T follicular helper cell (primary cell): ENCODE measurements around the gene C17orf50.

Experiments used
- DNase-seq: peaks from one replicate; pipeline ENCODE4 v3.0.0-alpha.2; 2020; ENCODE audit warnings: low read depth

C17orf50 gene

GRCh38 chr17:35788477-35789368 is 28.0 kb downstream of the C17orf50 start:
- no peak for DNase-seq

DNA sequence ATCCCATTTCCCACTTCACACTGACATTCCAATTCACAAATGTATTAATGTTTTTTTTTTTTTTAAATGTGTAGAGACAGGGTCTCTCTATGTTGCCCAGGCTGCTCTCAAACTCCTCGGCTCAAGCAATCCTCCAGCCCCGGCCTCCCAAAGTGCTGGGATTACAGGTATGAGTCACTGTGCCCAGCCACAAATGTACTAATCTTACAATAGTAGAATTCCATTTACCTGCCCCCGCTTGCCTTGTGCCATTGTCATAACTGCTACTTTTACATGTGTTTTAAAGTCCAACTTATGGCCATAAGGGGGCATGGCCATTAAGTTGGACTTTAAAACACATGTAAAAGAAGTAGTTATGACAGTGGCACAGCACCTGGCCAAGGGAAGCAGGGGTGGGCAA is 30.2 kb downstream of the C17orf50 start:
- no peak for DNase-seq

DNA sequence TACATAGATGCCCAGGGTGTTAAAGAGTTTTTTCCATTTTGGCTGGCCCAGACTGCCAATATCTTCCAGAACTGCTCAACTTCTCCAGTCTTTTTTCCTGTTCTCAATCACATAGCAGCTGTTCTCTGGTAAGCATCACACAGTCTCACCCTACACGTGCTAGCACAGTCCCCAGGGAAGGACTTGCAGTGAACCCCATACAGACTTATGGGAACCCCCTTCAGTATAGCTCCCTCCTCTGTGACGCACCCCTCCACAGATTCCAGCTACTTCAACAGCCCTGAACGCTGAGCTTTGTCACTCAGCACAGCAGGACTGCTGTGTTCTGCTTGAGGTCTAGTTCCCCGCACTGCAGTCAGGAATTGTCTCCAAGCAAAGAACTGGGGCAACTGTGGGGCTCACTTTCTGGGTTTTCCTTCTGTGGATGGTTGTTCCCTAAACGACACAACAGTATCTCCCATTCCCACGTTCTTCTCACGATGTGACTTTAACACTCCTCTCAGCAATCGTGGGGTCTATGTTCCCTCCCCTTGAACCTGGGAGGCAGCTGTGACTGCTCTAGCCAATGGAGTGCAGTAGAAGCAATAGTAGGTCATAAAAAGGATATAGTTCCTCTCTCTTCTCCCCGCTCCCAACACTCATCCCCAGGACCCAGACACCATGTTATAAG is 31.1 kb downstream of the C17orf50 start:
- no peak for DNase-seq

DNA sequence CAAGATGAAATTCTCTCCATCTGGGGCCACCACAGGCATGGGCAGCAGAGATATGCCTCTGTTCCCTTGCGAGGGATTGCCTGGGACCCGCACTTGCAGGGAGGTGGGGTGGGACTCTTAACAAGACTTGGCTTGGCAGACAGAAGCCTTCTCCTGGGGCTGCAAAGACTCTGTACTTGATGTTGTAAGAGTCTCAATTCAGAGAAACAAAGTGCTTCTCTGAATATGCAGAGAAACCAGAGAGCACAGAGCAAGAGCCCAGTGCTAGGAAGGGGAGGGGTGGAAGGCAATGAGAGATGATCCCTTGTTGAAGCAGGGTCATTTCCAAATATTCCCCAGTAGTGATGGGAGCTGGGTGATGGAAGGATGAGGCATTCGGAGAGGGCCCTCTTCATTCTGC is 32.6 kb downstream of the C17orf50 start:
- DNase-seq, result no peak

DNA sequence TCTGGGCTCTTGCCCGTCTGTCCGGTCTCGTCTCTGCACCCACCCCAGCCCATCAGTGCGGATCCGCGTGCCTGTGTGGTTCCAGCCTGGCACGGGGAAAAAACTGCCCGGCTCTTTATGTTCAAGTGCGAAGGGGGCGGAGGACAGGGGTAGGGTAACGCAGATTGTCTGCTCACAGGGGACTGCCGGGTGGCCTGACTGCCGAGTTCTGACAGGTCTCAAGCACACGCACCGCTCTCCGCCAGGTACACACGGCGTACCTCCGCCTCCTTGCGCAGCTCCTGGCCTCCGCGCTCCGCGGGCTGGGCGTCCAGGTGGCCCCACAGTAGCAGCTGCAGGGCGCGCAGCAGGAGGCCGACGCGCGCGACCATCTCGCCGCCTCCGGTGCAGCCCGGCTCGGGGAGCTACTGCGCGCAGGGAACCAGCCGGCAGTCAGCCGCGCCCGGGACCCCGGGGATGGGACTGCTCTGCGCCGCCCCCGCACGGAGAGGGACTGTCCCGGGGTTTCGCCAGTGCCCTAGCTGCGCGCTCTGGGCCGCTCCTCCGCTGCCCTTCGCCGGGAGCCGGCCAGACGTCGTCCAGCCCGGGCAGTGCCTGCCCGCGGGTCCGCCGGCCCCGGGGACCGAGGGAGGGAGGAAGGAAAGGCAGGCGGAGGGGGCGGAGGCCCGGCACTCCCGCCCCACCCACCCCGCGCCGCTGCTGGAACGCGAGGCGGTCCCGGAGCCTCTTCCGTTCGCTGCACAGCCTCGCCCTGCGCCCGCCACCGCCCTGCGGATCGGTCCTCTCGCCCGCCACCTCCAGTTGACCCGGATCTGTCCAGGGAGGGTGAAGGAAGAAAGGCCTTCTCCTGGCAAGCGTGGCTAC is 34.6 kb downstream of the C17orf50 start, which contains the start of gene MMP28:
Gene MMP28, minus strand, starts transcription at position 635 of the 864 bp plus-strand sequence. Its CDS starts 264 bp downstream, at position 371.
- peak; percentile 5 for DNase-seq

DNA sequence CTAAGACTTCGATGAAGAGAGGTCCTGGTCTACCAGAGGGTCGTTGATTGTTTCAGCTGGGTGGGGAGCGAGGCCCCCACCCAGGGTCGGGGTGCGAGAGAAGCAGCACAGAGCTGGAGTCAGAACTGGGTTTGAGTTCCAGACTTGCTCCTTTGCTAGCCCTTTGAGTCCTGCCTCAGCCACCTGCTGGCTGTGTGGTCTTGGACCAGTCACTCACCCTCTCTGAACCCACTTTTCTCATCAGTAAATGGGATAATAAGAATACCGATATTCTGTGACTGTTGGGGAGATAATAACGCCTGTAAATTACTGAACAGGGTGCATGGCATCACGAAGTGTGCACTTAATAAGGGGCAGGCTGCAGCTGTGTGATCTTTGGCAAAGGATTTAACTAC is 35.2 kb downstream of the C17orf50 start:
- no peak for DNase-seq

DNA sequence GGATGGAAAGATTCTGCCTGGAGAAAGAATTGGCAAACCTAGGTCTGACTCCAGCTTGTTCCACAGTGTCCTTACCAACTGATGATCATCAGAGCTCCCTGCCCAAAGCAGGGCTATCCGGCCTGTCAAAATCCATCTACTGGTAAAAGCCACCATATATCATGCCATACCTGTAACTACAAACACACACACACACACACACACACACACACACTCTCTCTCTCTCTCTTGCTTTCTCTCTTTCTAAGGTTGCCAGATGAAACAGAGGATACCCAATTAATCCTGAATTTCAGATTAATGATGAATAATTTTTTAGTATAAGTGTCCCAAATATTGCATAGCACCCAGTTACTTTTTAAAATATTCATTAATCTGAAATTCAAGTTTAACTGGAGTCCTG is 36.3 kb downstream of the C17orf50 start:
- DNase-seq, result no peak

DNA sequence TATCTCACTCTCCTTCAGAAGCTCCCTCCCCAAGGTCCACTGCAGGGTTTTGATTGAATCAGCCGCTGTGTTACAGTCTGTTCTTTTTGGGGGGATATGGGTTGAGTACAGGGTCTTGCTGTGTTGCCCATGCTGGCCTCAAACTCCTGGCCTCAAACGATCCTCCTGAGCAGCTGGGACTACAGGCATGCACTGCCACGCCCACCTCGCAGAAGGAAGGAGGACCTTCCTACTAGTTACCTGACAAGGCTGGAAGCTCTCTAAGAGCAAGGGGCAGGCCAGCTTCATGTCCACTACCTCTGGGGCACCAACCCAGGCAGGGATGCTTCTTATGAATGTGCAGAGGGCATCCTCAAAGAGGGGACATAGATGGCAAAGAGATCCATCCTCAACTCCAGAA is 36.7 kb downstream of the C17orf50 start:
- no peak for DNase-seq

DNA sequence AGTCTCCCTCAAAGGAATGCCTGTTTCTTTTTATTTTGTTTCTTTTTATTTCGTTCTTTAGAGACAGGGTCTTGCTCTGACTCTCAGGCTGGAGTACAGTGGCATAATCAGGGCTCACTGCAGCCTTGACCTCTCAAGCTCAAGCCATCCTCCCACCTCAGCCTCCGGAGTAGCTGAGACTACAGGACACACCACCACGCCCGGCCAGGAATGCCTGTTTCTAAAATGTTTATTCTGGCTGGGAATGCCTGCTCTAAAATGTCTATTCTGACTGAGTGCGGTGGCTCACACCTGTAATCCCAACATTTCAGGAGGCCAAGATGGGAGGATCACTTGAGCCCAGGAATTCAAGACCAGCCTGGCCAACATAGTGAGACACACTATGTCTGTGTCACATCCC is 37.2 kb downstream of the C17orf50 start:
- DNase-seq, result no peak

- DNase-seq, result no peak
Observed at GRCh38 chr17:35799942-35800341, 39.3 kb downstream of the C17orf50 start.

DNA sequence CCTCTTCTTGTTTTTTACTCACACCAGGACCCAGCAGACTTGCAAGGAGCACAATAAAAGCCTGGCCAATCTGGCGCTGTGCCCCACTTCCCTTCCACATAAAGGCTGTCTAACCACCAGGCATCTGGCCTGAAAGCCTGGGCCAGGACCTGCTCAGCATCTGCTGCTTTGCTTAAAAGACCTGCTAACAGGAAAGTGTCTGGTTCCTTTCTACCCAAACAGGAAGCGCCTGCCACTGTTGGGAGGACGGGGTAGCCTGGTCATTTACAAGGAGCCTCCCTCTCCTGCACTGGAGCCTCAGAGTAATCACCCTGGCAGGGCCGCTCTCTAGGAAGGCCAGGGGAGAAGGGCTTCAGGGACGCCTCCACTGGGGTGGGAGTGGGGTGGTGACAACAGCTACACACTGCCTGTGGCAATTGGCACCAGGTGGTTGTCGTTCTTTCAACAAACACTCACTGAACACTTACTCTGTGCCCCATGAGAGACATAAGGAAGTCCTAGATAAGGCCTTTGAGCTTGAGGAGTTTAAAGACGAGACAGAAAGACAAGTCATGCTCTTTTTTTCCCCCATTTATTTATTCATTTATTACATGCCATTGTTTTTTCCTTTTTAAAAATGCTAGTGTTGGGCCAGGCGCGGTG is 41.0 kb downstream of the C17orf50 start:
- DNase-seq, result no peak

GRCh38 chr17:35804658-35805192 is 44.0 kb downstream of the C17orf50 start:
- peak; percentile 18 for DNase-seq

- DNase-seq, result no peak
Observed at GRCh38 chr17:35807371-35808144, 46.9 kb downstream of the C17orf50 start.

- no peak for DNase-seq
Observed at GRCh38 chr17:35808240-35808961, 47.7 kb downstream of the C17orf50 start.

GRCh38 chr17:35808962-35809854 is 48.5 kb downstream of the C17orf50 start, which contains the start of gene TAF15:
TAF15 (plus strand) TSS chr17:35809484; CDS start chr17:35809570, 86 bp downstream.
- peak; percentile 94 for DNase-seq

- DNase-seq, result no peak
Observed at GRCh38 chr17:35809855-35810461, 49.3 kb downstream of the C17orf50 start.

DNA sequence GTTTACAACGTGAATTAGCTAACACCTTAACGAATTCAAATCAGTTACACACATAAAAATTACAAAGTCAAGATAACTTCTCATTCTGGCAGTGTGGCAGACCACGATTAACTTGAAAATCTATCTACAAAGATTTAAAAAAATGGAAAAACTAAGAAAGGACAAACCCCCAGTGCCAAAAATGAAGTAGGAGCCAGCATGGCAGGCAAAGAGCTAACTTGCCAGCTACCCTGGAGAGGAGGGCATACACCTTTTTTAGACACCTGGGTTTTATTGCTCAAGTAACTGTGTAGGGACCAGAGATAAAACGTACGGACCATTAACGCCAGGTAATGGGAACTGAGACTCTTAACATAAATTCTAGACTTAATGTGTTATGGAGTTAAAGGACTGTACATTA is 51.1 kb downstream of the C17orf50 start:
- no peak for DNase-seq

DNA sequence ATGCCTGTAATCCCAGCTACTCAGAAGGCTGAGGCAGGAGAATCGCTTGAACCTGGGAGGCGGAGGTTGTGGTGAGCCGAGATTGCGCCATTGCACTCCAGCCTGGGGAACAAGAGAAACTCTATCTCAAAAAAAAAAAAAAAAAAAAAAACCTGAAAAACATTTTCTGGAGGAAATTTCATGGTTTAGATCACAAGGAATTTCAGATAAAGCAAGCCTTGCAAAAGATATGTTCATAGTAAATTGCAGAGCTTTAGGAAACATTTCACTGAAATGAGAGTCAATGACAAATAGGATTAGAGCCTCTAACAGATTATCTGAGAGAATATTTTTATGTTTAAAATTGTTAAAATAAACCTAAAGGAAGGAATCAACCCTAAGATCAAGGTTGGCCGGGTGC is 51.8 kb downstream of the C17orf50 start:
- DNase-seq, result no peak
